Measurements from ENCODE around the gene TFF3.
"Not testable (repeated sequence)": the region's sequence is repeated elsewhere in the genome, so short reads cannot be mapped to it uniquely, and the experiment has no call there.

The TFF3 gene

GRCh38 chr21:42295845-42296244 lies 19.4 kb downstream of the TFF3 start:
- no peak overlapping the region for H3K4me3 Mint-ChIP-seq
- no peaks in the 10 kb centered on the region for H3K27me3 Mint-ChIP-seq
- no peak overlapping the region for H3K27ac Mint-ChIP-seq
- H3K4me1 Mint-ChIP-seq, result peaks cover 15% of the 10 kb centered on the region
- no peaks in the 10 kb centered on the region for H3K9me3 Mint-ChIP-seq
- DNase-seq (no peak), ATAC-seq (no peak)

- Mint-ChIP-seq H3K27ac (no peak overlapping the region), H3K9me3 (no peaks in the 10 kb centered on the region), H3K27me3 (no peaks in the 10 kb centered on the region), H3K4me1 (peaks cover 6% of the 10 kb centered on the region), H3K4me3 (no peak overlapping the region)
- DNase-seq (no peak), ATAC-seq (no peak)
These were observed 20.8 kb downstream of the TFF3 start for GRCh38 chr21:42294273-42294880.

- H3K4me1 Mint-ChIP-seq, result peaks cover under 1% of the 10 kb centered on the region
- no peak overlapping the region for H3K27ac Mint-ChIP-seq
- ATAC-seq (peak; percentile 33), DNase-seq (no peak)
- no peaks in the 10 kb centered on the region for H3K9me3 Mint-ChIP-seq
- no peak overlapping the region for H3K4me3 Mint-ChIP-seq
- no peaks in the 10 kb centered on the region for H3K27me3 Mint-ChIP-seq
These were observed 21.4 kb downstream of the TFF3 start for GRCh38 chr21:42293649-42294272.

GRCh38 chr21:42292563-42293142 lies 22.6 kb downstream of the TFF3 start:
- ATAC-seq, H3K9me3 Mint-ChIP-seq, DNase-seq, H3K27ac Mint-ChIP-seq, H3K4me1 Mint-ChIP-seq, H3K4me3 Mint-ChIP-seq, H3K27me3 Mint-ChIP-seq: not testable (repeated sequence)

GRCh38 chr21:42291751-42292562 lies 23.3 kb downstream of the TFF3 start:
- H3K4me1 Mint-ChIP-seq, result no peaks in the 10 kb centered on the region
- H3K27me3 Mint-ChIP-seq, result no peaks in the 10 kb centered on the region
- ATAC-seq, result peak; percentile 63
- no peak for DNase-seq
- no peak overlapping the region for H3K27ac Mint-ChIP-seq
- H3K4me3 Mint-ChIP-seq, result no peak overlapping the region
- no peaks in the 10 kb centered on the region for H3K9me3 Mint-ChIP-seq

- Mint-ChIP-seq H3K9me3 (no peaks in the 10 kb centered on the region), H3K4me3 (no peak overlapping the region), H3K27me3 (no peaks in the 10 kb centered on the region), H3K4me1 (peaks cover 5% of the 10 kb centered on the region), H3K27ac (no peak overlapping the region)
- DNase-seq (no peak), ATAC-seq (no peak)
These were observed 24.0 kb downstream of the TFF3 start for GRCh38 chr21:42291003-42291750.

GRCh38 chr21:42290505-42290904 lies 24.7 kb downstream of the TFF3 start:
- H3K27me3 Mint-ChIP-seq, result no peaks in the 10 kb centered on the region
- ATAC-seq, result no peak
- no peak for DNase-seq
- H3K4me1 Mint-ChIP-seq, result peaks cover 11% of the 10 kb centered on the region
- no peaks in the 10 kb centered on the region for H3K9me3 Mint-ChIP-seq
- no peak overlapping the region for H3K27ac Mint-ChIP-seq
- H3K4me3 Mint-ChIP-seq, result no peak overlapping the region

- DNase-seq (no peak), ATAC-seq (no peak)
- H3K4me3 Mint-ChIP-seq, result no peak overlapping the region
- H3K9me3 Mint-ChIP-seq, result no peaks in the 10 kb centered on the region
- H3K27me3 Mint-ChIP-seq, result no peaks in the 10 kb centered on the region
- H3K4me1 Mint-ChIP-seq, result peaks cover 16% of the 10 kb centered on the region
- no peak overlapping the region for H3K27ac Mint-ChIP-seq
These were observed 25.3 kb downstream of the TFF3 start for GRCh38 chr21:42289926-42290325.

- Mint-ChIP-seq H3K27ac (no peak overlapping the region), H3K4me1 (peaks cover 16% of the 10 kb centered on the region), H3K27me3 (no peaks in the 10 kb centered on the region), H3K4me3 (no peak overlapping the region), H3K9me3 (no peaks in the 10 kb centered on the region)
- ATAC-seq, result no peak
- DNase-seq, result no peak
These were observed 26.2 kb downstream of the TFF3 start for GRCh38 chr21:42288962-42289361.

GRCh38 chr21:42287193-42288083 lies 27.8 kb downstream of the TFF3 start:
- peaks cover 16% of the 10 kb centered on the region for H3K4me1 Mint-ChIP-seq
- H3K27ac Mint-ChIP-seq, result peak overlapping the region in 1 of 2 donors; percentile 14
- no peak for DNase-seq
- ATAC-seq, result no peak
- no peaks in the 10 kb centered on the region for H3K27me3 Mint-ChIP-seq
- no peaks in the 10 kb centered on the region for H3K9me3 Mint-ChIP-seq
- H3K4me3 Mint-ChIP-seq, result no peak overlapping the region

- H3K4me1 Mint-ChIP-seq, result peaks cover 16% of the 10 kb centered on the region
- no peak overlapping the region for H3K4me3 Mint-ChIP-seq
- no peaks in the 10 kb centered on the region for H3K27me3 Mint-ChIP-seq
- peak overlapping the region; percentile 3 to 69 for H3K27ac Mint-ChIP-seq
- no peaks in the 10 kb centered on the region for H3K9me3 Mint-ChIP-seq
- no peak for ATAC-seq
- DNase-seq, result no peak
These were observed 28.8 kb downstream of the TFF3 start for GRCh38 chr21:42286416-42286815.

- peak overlapping the region; percentile 28 to 69 for H3K27ac Mint-ChIP-seq
- H3K9me3 Mint-ChIP-seq, result no peaks in the 10 kb centered on the region
- H3K27me3 Mint-ChIP-seq, result no peaks in the 10 kb centered on the region
- H3K4me1 Mint-ChIP-seq, result peaks cover 16% of the 10 kb centered on the region
- DNase-seq, result no peak
- H3K4me3 Mint-ChIP-seq, result no peak overlapping the region
- peak; percentile 24 for ATAC-seq
These were observed 29.5 kb downstream of the TFF3 start for GRCh38 chr21:42285569-42286245.

- H3K4me1 Mint-ChIP-seq, result peaks cover 16% of the 10 kb centered on the region
- no peaks in the 10 kb centered on the region for H3K27me3 Mint-ChIP-seq
- no peak for ATAC-seq
- no peak overlapping the region for H3K4me3 Mint-ChIP-seq
- no peak overlapping the region for H3K27ac Mint-ChIP-seq
- DNase-seq, result no peak
- no peaks in the 10 kb centered on the region for H3K9me3 Mint-ChIP-seq
These were observed 32.5 kb downstream of the TFF3 start for GRCh38 chr21:42282715-42283114.

GRCh38 chr21:42282021-42282420 lies 33.2 kb downstream of the TFF3 start:
- no peak overlapping the region for H3K4me3 Mint-ChIP-seq
- H3K27me3 Mint-ChIP-seq, result no peaks in the 10 kb centered on the region
- no peaks in the 10 kb centered on the region for H3K9me3 Mint-ChIP-seq
- ATAC-seq (no peak), DNase-seq (no peak)
- no peak overlapping the region for H3K27ac Mint-ChIP-seq
- peaks cover 16% of the 10 kb centered on the region for H3K4me1 Mint-ChIP-seq
